Measurements from ENCODE around the gene FRZB.
"Not testable (repeated sequence)": the region's sequence is repeated elsewhere in the genome, so short reads cannot be mapped to it uniquely, and the experiment has no call there.

The FRZB gene

DNA sequence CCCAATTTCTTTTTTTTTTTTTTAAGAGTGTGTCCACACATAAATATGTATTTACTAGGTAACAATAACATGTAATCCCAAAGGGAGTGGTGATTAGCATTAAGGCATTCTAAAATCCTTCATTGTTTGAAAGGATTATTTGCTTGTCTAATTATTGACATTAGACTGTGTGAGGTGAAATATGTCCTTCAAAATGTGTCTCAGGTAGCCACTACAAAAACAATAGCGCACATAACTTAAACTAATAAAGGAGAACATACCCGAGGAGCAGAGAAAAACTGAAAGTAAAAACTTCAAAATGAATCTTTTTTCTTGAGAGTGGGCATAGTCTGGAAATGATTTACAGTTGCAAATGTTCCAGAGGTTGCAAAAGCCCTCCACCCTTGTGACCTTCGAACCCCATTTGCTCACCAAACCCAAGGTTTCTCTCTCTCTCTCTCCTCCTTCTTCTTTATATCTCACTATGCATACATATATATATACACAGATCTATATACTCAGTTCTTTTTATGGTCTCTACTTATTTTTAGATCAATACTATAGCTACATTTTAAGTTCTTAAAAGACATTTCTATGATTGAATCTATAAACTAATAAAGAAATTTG is 24.4 kb upstream of the FRZB start:
- DNase-seq (ENCODE audit: low read depth in 2 of 3, low spot score in 1 of 3) = no peak

DNA sequence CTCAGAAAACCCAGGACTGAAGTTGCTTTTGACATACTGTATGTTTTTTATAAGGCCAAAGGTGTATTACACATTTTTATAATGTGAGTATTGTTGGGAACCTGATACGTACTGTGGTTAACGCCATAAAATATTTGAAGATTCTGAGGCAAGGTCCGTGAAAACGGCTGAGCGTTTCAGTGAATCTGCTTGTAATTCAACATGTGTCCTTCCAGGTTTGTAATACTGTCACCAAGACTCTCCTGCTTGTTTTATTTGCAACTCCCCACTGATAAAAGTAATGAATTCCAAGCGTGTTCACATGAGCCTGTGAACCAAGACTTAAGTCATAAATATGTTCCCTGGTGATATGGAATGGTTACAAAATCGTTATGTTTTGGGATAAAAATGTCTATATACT is 23.9 kb upstream of the FRZB start:
- DNase-seq (ENCODE audit: low read depth in 2 of 3, low spot score in 1 of 3) = no peak

DNA sequence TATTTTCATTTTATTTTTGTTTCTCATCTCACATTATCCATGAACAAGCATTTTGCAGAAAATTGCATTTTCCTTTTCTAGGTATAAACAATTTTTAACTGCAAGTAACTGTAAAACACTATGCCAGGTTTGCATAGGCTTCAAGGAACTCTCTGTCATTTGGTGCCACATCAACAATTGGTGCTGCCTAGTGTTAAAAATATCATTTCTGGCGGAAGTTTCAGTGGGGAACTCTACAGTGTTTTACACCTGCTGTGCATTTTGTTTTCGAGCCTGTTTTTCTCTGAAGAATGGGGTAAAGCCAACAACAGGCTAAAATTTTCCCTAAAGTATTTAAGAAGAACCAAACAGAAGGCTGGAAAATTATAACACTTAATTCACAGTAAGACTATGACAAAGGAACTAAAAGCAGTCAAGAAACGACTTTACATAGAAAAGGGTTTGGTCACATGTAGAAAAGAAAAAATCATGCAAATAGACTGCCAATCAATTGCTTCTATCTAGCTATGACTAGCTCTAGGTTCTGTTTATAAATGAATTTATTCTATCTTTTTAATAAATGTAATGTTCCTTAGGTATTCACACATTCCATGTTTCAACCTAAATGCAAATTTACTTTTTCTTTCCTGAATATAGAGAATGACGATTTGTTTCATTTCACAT is 21.4 kb upstream of the FRZB start:
- DNase-seq (ENCODE audit: low read depth in 2 of 3, low spot score in 1 of 3) = no peak

DNA sequence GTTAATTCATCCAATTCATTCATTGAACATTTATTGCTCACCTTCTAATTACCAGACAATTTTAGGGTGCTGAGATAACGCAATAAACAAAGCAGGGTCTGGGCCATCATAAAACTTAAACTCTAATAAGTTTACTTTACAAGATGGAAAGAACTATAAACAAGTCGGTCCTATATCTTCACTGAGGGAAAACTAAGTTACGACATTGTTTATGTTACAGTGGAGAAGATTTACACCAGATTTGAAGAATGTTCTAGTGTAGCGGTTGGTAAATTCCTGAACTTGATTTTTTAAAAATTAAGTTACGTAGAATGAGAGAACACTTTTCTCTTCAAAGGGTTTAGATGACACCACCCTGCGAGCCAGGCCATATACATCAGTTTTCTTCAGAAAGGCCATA is 20.7 kb upstream of the FRZB start:
- DNase-seq (ENCODE audit: low read depth in 2 of 3, low spot score in 1 of 3) = no peak

DNA sequence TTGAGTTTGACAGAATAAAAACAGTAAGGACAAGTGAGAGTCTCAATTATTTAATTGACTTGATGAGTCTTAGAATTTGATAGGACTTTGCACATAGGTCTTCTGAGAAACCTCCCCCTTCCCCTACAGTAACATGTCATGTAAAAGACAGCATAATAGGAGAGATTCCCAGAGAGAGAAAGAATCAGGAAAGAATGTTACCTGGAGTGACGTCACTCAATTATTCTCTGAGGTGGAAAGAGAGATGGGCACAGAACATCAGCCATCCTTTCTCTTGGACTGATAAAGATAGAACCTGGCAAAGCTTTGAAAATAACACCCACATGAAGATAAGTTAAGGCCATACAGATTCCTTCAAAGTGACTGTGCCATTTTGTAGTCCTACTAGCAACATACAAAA is 19.3 kb upstream of the FRZB start:
- no peak for DNase-seq (ENCODE audit: low read depth in 2 of 3, low spot score in 1 of 3)

DNA sequence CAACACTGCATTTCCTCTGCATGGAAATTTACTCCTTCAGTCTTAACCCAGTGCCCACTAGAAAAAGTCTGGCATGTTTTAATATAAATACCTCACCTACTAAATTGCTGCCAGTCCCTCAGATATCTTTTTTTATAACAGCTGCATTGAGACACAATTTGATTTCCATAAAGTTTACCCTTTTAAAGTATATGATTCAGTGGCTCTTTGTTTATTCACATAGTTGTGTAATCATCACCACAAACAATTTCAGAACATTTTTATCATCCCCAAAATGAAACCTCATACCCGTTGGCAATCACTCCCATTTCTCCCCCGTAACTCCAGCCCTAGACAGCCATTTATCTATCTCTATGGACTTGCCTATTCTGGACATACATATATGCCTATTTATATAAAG is 17.0 kb upstream of the FRZB start:
- no peak for DNase-seq (ENCODE audit: low read depth in 2 of 3, low spot score in 1 of 3)

DNA sequence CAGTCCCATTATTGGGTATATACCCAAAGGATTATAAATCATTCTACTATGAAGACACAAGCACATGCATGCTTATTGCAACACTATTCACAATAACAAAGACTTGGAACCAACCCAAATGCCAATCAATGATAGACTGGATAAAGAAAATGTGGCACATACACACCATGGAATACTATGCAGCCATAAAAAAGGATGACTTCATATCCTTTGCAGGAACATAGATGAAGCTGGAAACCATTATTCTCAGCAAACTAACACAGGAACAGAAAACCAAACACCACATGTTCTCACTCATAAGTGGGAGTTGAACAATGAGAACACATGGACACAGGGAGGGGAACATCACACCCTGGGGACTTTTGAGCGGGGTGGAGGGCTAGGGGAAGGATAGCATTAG is 13.7 kb upstream of the FRZB start:
- DNase-seq (ENCODE audit: low read depth in 2 of 3, low spot score in 1 of 3) = not testable (repeated sequence)

DNA sequence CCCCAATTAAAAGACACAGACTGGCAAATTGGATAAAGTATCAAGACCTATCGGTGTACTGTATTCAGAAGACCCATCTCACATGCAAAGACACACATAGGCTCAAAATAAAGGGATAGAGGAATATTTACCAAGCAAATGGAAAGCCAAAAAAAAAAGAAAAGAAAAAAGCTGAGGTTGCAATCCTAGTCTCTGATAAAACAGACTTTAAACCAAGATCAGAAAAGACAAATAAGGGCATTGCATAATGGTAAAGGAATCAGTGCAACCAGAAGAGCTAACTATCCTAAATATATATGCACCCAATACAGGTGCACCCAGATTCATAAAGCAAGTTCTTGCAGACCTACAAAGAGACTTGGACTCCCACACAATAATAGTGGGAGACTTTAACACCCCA is 10.2 kb upstream of the FRZB start:
- DNase-seq (ENCODE audit: low read depth in 2 of 3, low spot score in 1 of 3) = not testable (repeated sequence)

DNA sequence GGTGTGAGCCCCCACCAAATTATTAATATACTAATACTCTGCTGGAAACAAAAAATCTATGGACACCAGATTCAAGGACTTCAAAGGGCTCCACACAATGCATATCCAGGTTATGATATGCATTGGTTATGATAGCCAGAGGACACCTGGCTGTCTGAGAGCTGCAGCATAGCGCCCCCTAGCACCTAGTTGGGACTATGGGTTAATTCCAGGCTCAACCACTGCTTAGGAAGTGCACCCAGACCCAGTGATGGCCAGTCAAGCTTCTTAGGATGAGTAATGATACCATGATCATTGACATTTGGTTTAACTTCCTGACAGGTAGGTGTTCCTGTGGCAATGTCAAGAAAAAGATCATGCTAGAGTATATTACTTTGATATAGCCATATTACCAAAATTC is 3.8 kb upstream of the FRZB start:
- DNase-seq (ENCODE audit: low read depth in 2 of 3, low spot score in 1 of 3) = no peak

DNA sequence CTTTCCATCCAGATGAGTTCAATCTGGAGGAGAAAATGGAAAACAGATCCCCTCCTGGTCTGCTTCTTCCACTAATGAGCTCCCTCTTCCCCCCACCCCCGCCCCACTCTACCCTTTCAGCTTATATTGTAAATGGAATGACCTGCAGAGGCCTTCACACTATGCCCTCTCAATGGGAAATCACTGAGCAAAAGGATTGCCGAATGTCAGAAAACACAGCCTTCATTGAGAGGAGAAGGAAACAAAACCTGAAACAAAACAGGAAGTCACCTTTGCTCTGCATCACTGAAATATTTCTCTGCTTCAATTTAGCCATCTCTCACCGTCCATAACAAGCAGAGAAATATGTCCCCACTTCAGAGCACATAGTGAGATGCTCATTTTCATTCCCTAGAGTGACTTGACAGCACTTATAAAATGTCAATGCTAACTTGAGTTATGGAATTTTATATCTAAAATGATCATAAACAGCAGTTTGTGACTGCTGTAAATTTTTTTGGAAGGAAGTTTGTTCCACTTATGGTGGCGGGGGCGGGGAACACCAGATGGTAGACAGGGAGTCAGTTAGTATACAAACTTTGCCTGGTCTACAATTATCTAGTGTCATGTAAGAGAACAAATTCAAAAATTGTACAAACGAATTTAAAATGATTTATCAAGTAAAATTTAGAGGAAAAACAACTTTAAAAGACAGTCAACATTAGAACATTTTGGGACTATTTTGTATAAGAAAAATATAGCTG is 1.8 kb upstream of the FRZB start:
- no peak for DNase-seq (ENCODE audit: low read depth in 2 of 3, low spot score in 1 of 3)

DNA sequence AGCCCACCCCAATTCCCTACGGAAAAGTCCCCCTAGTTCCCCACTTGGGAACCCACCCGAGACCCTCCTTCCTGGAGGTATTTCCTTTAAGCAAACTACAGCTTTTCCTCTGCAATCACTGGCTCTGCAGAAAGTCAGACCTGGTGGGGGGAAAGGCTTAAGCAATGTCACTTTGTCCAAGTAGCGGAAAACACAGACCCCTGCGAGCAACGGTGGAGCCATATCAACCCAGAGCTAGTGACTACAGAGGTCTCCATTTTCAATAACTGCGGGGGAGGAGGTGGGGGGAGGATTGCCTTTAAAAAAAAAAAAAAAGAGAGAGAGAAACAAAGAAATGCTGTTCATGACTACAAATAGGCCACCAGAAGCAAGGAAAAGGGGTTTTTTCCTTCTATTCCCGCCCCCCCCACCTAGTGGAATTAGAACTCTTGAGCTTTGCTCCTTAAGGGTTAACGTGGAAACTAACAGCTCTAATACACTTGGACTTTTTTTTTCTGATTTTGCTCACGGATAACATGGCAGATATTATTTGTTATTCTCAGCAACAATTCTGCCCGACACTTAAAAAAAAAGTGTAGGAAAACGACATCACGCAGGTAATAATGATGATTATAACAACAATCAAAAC is 1.1 kb upstream of the FRZB start:
- no peak for DNase-seq (ENCODE audit: low read depth in 2 of 3, low spot score in 1 of 3)

DNA sequence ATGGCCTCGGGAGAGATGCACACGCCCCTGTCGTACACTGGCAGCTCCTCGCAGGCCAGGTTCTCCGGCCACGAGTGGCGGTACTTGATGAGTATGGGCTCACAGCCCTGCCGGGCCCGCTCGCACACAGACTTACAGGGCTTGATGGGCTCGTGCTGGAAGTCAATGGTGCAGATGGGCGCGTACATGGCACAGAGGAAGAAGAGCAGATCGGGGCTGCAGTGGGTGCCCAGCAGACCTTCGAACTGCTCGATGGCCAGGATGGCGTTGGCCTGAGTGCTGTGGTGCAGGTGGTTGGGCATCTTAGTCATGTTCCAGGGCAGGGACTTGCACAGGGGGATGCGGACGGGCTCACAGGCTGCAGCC is 359 bp downstream of the FRZB start:
- DNase-seq (ENCODE audit: low read depth in 2 of 3, low spot score in 1 of 3) = no peak

DNA sequence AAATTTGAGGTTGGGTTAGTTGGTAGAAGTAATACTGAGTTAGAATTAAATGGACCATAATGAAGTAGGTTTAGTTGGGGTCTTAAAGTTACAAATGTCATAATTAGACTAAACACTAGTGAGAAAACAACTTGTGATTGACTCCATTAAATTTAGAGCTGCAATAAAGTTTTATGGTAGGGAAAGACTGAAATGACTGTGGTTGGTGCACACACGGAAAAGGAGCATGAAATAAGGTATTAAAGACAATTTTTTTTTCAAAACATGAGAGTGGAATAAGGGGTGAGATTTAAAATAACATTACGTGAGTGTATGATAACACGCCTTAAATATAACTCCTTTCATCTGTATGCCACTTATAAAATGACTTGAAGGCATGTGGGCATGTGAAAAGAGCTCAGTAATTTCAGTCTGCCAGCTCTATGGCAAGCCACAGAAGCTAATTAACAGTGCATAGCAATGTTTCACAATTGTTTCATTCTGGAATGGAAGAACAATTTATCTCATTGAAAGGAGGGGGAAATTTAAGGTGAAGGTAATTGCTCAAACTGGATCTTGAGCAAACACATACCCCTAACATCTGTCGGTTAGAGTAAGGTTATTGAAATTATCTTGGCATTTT is 1.4 kb downstream of the FRZB start:
- DNase-seq (ENCODE audit: low read depth in 2 of 3, low spot score in 1 of 3) = no peak

DNA sequence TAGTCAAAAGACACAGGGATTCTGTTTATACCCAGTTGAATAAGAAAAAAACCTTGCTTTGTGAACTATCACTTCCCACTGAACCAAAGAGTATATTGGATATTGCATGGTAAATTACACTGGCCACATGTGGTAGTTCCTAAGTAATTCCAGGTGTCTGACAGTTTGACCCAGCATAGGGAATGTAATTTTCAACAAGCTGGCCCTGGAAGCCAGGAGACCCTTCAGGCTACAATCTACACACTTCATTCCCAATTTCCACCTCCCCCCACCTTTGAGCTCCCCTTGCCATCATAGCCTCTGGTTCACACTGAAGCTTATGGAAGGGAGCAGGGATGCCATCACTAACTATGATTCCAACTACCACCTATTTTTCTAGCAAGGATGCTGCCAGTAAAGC is 2.8 kb downstream of the FRZB start:
- no peak for DNase-seq (ENCODE audit: low read depth in 2 of 3, low spot score in 1 of 3)

DNA sequence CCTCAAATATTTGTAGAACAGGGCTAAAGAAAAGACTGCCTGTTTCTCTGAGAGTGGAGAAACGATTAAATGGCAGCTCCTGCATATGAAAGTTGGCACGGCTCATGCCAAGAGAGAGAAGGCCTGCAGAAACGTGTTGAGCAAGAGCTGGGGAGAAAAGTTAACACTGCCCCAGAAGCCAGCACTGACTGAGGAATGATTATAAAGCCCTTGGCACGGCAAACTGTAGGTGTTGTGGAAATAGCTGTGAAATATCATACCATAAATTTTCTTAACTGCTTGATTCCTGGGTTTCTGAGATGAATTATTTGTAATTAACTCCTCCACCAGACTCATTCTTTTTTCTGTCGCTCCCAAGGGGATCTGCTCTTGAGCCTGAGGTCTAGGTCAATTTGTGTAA is 4.3 kb downstream of the FRZB start:
- no peak for DNase-seq (ENCODE audit: low read depth in 2 of 3, low spot score in 1 of 3)

DNA sequence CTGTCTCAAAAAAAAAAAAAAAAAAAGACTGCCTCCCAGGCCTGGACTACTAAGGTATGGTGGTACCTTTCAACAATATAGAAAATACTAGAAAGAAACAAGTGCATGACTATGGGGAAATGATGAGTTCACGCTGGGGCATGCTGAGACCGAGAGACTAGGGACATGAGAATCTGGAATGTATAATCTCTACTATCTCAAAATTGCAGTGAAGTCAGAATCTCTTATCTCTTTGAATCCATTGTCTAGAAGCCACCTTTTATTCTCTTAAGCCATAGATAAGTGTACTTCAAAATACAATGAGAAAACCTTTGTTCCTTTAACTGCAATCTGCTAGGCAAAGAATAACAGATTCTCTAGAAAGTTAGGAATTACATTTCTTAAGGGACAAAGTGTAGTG is 5.6 kb downstream of the FRZB start:
- DNase-seq (ENCODE audit: low read depth in 2 of 3, low spot score in 1 of 3) = no peak

DNA sequence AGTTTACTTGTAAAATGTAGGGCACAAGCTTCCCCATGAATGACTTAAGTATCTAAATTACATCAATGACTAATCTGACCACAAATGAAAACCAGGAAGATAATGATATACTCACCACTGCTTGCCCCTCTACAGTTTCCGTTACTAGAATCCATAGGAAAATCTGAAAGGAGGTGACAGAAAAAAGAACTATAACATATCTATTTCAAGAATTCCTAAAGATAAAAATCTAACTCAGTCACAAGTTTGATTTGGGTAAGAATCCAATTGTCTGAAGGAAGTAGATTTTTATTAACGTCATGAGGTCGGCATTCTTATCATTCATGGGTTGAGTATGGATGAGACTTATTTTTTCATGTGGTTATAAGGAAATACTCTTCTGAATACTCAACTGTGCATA is 7.8 kb downstream of the FRZB start:
- DNase-seq (ENCODE audit: low read depth in 2 of 3, low spot score in 1 of 3) = no peak

DNA sequence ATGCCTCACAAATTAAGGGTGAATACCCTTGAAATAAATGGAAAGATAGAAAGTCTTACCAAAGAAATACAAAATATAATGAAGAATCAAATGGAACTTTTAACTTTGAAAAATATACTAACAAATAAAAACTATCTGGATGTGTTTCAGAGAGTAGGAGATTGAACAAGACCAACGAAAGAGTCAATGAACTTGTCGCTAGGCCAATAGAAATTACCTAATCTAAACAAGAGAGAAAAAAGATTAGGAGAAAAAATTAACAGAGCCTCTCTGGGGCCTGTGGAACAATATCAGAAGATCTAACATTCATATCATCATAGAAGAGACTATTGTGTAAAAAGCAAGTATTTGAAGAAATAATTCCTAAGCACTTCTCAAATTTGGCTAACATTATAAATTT is 11.1 kb downstream of the FRZB start:
- no peak for DNase-seq (ENCODE audit: low read depth in 2 of 3, low spot score in 1 of 3)

DNA sequence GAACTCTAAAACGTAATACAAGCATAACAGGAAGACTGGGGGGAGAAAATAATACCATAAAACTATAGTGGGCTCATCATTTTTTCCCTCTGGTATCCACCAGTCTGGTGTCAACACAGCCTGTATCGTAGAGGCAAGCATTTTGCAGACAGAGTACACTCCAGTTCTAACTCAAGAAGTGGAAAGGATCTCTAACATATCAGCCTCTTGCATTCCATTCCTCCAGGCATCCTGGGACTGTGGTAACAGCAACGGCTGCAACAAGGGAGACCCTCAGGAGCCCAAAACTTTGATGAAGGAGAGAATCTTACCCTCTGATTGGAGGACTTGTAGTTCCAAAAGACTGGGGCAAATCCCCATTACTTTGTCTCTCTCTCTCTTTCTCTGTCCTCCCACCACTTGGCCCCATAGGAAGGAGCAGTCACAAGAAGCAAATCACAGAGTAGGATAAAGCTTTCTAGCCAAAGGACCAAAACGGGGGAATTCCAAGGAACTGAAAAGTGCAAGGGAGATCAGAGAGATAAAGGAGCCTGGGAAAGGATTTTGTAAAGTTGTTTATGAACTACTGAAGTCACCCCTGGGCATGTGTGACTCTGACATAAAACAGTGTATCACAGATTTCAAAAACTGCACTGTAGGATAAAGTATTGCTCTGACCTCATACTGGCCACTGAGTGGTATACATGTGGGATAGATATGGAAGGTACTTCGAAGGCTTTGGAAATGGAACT is 11.9 kb downstream of the FRZB start:
- DNase-seq (ENCODE audit: low read depth in 2 of 3, low spot score in 1 of 3) = no peak

DNA sequence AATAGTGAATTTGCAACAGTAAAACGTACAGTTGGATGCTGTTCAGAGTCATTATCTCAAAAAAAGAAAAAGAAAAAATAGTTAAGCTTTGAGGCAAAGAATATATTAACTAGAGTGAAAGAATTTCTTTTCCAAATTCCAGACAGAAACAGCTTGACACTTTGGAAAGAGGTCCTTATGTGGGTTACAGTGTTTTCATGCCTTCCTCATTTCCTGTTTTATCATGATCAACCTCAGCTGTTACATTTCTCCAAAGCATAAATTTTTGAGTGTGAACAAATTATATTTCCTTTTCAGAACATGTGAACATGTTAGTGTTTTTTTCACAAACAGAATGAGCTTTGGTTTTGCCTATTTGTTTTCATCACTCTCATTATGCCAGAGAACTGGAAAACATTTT is 13.6 kb downstream of the FRZB start:
- no peak for DNase-seq (ENCODE audit: low read depth in 2 of 3, low spot score in 1 of 3)

DNA sequence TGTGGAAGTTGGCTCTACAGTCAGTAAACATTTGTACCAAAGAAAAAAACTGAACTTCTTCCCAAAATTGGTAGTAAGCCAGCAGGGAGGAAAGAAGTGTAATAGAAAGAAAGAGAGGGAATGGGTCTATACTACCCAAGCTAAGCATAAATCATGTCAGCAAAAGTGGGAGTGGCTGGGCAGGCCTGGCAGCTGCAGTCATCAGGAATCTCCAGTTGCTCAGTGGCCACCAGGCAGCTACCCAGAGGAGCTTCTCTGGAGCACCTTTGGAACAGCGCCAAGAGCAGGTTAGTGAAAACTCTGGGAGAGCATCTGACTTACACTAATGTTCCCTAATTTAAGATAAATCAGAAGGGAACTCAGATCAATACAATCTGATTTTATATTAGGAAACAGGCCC is 14.3 kb downstream of the FRZB start:
- DNase-seq (ENCODE audit: low read depth in 2 of 3, low spot score in 1 of 3) = no peak
